HepG2 (cell line): ENCODE results near the gene SLC25A25. TPM values are rescaled to one million over a fixed set of nuclear protein-coding genes. Genes with fewer than 3 reads are reported as not detected.

ENCODE experiments used
- CCAR2 ChIP-seq: fragments of 200-400 bp; formaldehyde crosslinking; optimal IDR thresholded peaks from 2 replicates; pipeline ENCODE3; 2018; ENCODE audit warnings: low read depth, mild to moderate bottlenecking, low read length, moderate library complexity
- CTCF ChIP-seq: sonication (generic); formaldehyde crosslinking; IDR thresholded peaks from 2 replicates; pipeline ENCODE4 v1.5.0; 2020; ENCODE audit warnings: mild to moderate bottlenecking, missing genetic modification reagents, moderate library complexity
- FLYWCH1 ChIP-seq: sonication (generic); formaldehyde crosslinking; IDR thresholded peaks from 2 replicates; pipeline ENCODE4 v1.8.1; 2023; ENCODE audit warnings: mild to moderate bottlenecking, missing genetic modification reagents
- HNRNPH1 ChIP-seq: fragments of 200-400 bp; formaldehyde crosslinking; optimal IDR thresholded peaks from 2 replicates; pipeline ENCODE3; 2017; ENCODE audit warnings: mild to moderate bottlenecking, low read depth, low read length
- KDM3A ChIP-seq: IDR thresholded peaks from 2 replicates; pipeline ENCODE4 v1.6.1; 2018; ENCODE audit warnings: low read depth, missing compliant biosample characterization
- MIER3 ChIP-seq: IDR thresholded peaks from 2 replicates; pipeline ENCODE4 v1.6.1; 2016; ENCODE audit warnings: missing compliant biosample characterization, borderline replicate concordance
- MLX ChIP-seq: IDR thresholded peaks from 2 replicates; pipeline ENCODE4 v1.6.1; 2016
- NFAT5 ChIP-seq: sonication (generic); formaldehyde crosslinking; IDR thresholded peaks from 2 replicates; pipeline ENCODE4 v1.4.0; 2020; ENCODE audit warnings: missing genetic modification reagents
- PAXIP1 ChIP-seq: sonication (generic); formaldehyde crosslinking; conservative IDR thresholded peaks from 2 replicates; pipeline ENCODE4 v1.4.0; 2020; ENCODE audit warnings: mild to moderate bottlenecking, missing genetic modification reagents, moderate library complexity
- PBX3 ChIP-seq: sonication (generic); formaldehyde crosslinking; IDR thresholded peaks from 2 replicates; pipeline ENCODE4 v1.8.1; 2023; ENCODE audit warnings: missing genetic modification reagents, inconsistent platforms, borderline replicate concordance
- RFX5 ChIP-seq: IDR thresholded peaks from 2 replicates; pipeline ENCODE4 v1.6.1; 2011; ENCODE audit warnings: low read depth, low read length, improper control_type of control experiment
- SSRP1 ChIP-seq: IDR thresholded peaks from 2 replicates; pipeline ENCODE4 v1.6.1; 2016; ENCODE audit warnings: control low read depth
- THRA ChIP-seq: sonication (generic); formaldehyde crosslinking; IDR thresholded peaks from 2 replicates; pipeline ENCODE4 v1.4.0; 2020; ENCODE audit warnings: missing genetic modification reagents, borderline replicate concordance
- ZNF207 ChIP-seq: fragments of 450-650 bp; IDR thresholded peaks from 2 replicates; pipeline ENCODE4 v1.6.1; 2016; ENCODE audit warnings: antibody characterized with exemption, borderline replicate concordance
- polyA plus RNA-seq, 8 experiments: library from polyadenylated mRNA; depleted of rRNA in 3 of 8; stranded (reverse) in 7 of 8; unstranded in 1 of 8; fragments of >200 nt; fragmentation: Illumina TruSeq in 4 of 8; extraction: Trizol in 4 of 8; gene quantifications; 2 replicates each; pipeline versions ENCODE4 v1.2.1 to v1.2.3, GENCODE V29; 2011 to 2016; ENCODE audit warnings: low read depth in 4 of 8, missing spikeins in 1 of 8, mixed read lengths in 1 of 8; ENCODE audit not compliant: insufficient read depth in 1 of 8
- total RNA-seq, 5 experiments: library from RNA; depleted of rRNA; stranded (reverse); fragments of >200 nt; fragmentation: Illumina TruSeq; extraction: Trizol; gene quantifications; 2 replicates each; pipeline ENCODE4 v1.2.3, GENCODE V29; 2016; ENCODE audit warnings: low read depth in 1 of 5

The SLC25A25 gene
- total and polyA plus RNA-seq, 2 of the 13 experiments (the other 11 are each of a cell fraction or from before 2014, with no cell fraction given) = 10.5 to 24.8 TPM

GRCh38 chr9:128104171-128104618 is 36.2 kb downstream of the SLC25A25 start (continued):
- TF ChIP-seq CCAR2 (no peak), KDM3A (CRISPR knock-in tag) (no peak), RFX5 (no peak), HNRNPH1 (no peak), CTCF (CRISPR knock-in tag) (peak; percentile 41; the same call in 1 of the 2 replicates), PAXIP1 (CRISPR knock-in tag) (peak; percentile 91), PBX3 (no peak), SSRP1 (CRISPR knock-in tag) (peak; percentile 73; the same call in 1 of the 2 replicates), THRA (CRISPR knock-in tag) (peak; percentile 82), FLYWCH1 (CRISPR knock-in tag) (no peak), ZNF207 (no peak), MLX (CRISPR knock-in tag) (peak; percentile 84), NFAT5 (CRISPR knock-in tag) (no peak), MIER3 (CRISPR knock-in tag) (0 out of 2 replicates have a peak, but pooled peaks have one; percentile 57)
